Loucy (cell line): ENCODE data around the gene MOK.

Experiments
- H2AFZ ChIP-seq: fragments of 200-600 bp; sonication (generic); 2 replicates; pipeline ENCODE4 v1.6.0; 2016; ENCODE audit warnings: antibody characterized with exemption, mild to moderate bottlenecking, low read length, moderate library complexity
- H3F3A ChIP-seq: fragments of 200-600 bp; 2 replicates; pipeline ENCODE4 v1.6.0; 2016; ENCODE audit warnings: antibody characterized with exemption, low read depth, mild to moderate bottlenecking
- H3K27me3 ChIP-seq: fragments of 200-600 bp; sonication (generic); 2 replicates; pipeline ENCODE4 v1.6.1; 2014; ENCODE audit warnings: low read length, mild to moderate bottlenecking; ENCODE audit not compliant: insufficient read depth, poor library complexity, severe bottlenecking
- H3K36me3 ChIP-seq: fragments of 200-600 bp; sonication (generic); 2 replicates; pipeline ENCODE4 v1.6.1; 2016; ENCODE audit warnings: low read length; ENCODE audit not compliant: insufficient read depth
- H3K4me1 ChIP-seq: fragments of 200-600 bp; sonication (generic); 2 replicates; pipeline ENCODE4 v1.5.1; 2014; ENCODE audit warnings: low read length, mild to moderate bottlenecking; ENCODE audit not compliant: insufficient read depth, poor library complexity, severe bottlenecking
- H3K4me2 ChIP-seq: fragments of 200-600 bp; sonication (generic); 2 replicates; pipeline ENCODE4 v1.6.0; 2014; ENCODE audit warnings: antibody characterized with exemption, low read length, low read depth, mild to moderate bottlenecking; ENCODE audit not compliant: poor library complexity, severe bottlenecking
- H3K4me3 ChIP-seq: fragments of 200-600 bp; sonication (generic); 2 replicates; pipeline ENCODE4 v1.5.1; 2014; ENCODE audit warnings: low read length, mild to moderate bottlenecking, mixed read lengths; ENCODE audit not compliant: poor library complexity, severe bottlenecking
- H3K79me2 ChIP-seq: fragments of 200-600 bp; sonication (generic); 2 replicates; pipeline ENCODE4 v1.6.1; 2014; ENCODE audit warnings: low read length; ENCODE audit not compliant: insufficient read depth
- H3K9ac ChIP-seq: fragments of 200-600 bp; sonication (generic); 2 replicates; pipeline ENCODE4 v1.6.0; 2014; ENCODE audit warnings: mild to moderate bottlenecking, low read depth, low read length, moderate library complexity; ENCODE audit not compliant: poor library complexity, severe bottlenecking
- H3K9me2 ChIP-seq: fragments of 200-600 bp; sonication (generic); replicated peaks from 2 replicates; pipeline ENCODE4 v1.6.1; 2016; ENCODE audit warnings: low read depth, low read length, mixed read lengths
- H3K9me3 ChIP-seq: fragments of 200-600 bp; sonication (generic); 2 replicates; pipeline ENCODE4 v1.6.1; 2014; ENCODE audit warnings: mild to moderate bottlenecking, antibody characterized with exemption, low read length, low read depth; ENCODE audit not compliant: insufficient read depth
- H4K20me1 ChIP-seq: fragments of 200-600 bp; sonication (generic); 2 replicates; pipeline ENCODE4 v1.6.0; 2014; ENCODE audit warnings: antibody characterized with exemption, low read length, mild to moderate bottlenecking; ENCODE audit not compliant: insufficient read depth, poor library complexity, severe bottlenecking
- EZH2phosphoT487 ChIP-seq: fragments of 200-600 bp; IDR thresholded peaks from 2 replicates; pipeline ENCODE4 v1.6.1; 2018; ENCODE audit warnings: antibody characterized with exemption, mild to moderate bottlenecking, moderate library complexity, borderline replicate concordance
- TF ChIP-seq, protein P1 (sequence below): fragments of 200-600 bp; sonication (generic); conservative IDR thresholded peaks from 2 replicates; pipeline ENCODE4 v1.5.1; 2014; ENCODE audit warnings: mild to moderate bottlenecking, antibody characterized with exemption, low read length

The MOK gene

DNA sequence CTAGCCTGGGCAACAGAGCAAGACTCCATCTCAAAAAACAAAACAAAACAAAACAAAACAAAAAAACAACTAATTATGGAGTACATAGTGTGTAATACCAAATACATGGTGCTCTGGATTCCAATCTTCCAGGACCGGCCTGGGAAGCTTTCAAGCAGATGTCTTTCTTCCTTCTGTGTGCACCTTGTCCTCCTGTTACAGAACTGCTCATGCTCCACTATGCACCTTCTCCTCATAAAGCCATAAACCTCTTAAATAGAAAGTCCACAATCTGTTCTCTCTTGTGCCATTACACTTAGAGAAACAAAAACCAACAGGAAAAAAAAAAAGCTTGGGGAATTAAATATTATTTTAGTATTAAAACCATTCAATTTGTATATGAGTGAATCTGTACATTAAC is 12.5 kb downstream of the MOK start:
- no peaks in the 10 kb centered on the region for H3K4me1 ChIP-seq
- H2AFZ ChIP-seq = no peak overlapping the region
- H3F3A ChIP-seq = no peaks in the 10 kb centered on the region
- no peaks in the 10 kb centered on the region for H3K36me3 ChIP-seq
- H3K9ac ChIP-seq = no peak overlapping the region
- H3K4me3 ChIP-seq = no peak overlapping the region
- no peak for TF ChIP-seq EZH2phosphoT487
- TF ChIP-seq, protein P1, sequence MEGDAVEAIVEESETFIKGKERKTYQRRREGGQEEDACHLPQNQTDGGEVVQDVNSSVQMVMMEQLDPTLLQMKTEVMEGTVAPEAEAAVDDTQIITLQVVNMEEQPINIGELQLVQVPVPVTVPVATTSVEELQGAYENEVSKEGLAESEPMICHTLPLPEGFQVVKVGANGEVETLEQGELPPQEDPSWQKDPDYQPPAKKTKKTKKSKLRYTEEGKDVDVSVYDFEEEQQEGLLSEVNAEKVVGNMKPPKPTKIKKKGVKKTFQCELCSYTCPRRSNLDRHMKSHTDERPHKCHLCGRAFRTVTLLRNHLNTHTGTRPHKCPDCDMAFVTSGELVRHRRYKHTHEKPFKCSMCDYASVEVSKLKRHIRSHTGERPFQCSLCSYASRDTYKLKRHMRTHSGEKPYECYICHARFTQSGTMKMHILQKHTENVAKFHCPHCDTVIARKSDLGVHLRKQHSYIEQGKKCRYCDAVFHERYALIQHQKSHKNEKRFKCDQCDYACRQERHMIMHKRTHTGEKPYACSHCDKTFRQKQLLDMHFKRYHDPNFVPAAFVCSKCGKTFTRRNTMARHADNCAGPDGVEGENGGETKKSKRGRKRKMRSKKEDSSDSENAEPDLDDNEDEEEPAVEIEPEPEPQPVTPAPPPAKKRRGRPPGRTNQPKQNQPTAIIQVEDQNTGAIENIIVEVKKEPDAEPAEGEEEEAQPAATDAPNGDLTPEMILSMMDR = no peak
- H3K27me3 ChIP-seq = no peaks in the 10 kb centered on the region
- H3K79me2 ChIP-seq = no peaks in the 10 kb centered on the region
- no peaks in the 10 kb centered on the region for H3K9me3 ChIP-seq
- H3K9me2 ChIP-seq = no peaks in the 10 kb centered on the region
- no peaks in the 10 kb centered on the region for H4K20me1 ChIP-seq
- no peak overlapping the region for H3K4me2 ChIP-seq

DNA sequence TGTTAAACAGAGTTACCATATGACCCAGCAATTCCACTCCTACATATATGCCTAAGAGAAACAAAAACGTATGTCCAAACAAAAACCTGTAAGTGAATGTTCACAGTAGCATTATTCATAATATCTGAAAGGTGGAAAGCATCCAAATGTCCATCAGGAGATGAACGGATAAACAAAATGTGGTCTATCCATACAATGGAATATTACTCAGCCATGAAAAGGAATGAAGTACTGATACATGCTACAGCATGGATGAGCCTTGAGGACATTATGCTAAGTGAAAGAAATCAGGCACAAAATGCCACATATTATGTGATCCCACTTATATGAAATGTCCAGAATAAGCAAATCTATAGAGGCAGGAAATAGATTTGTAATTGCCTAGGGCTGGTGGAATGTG is 16.8 kb downstream of the MOK start:
- H3K9me3 ChIP-seq = no peaks in the 10 kb centered on the region
- H3K9me2 ChIP-seq = no peaks in the 10 kb centered on the region
- no peaks in the 10 kb centered on the region for H3K4me1 ChIP-seq
- no peak overlapping the region for H3K9ac ChIP-seq
- no peaks in the 10 kb centered on the region for H3K27me3 ChIP-seq
- no peaks in the 10 kb centered on the region for H3K36me3 ChIP-seq
- H2AFZ ChIP-seq = no peak overlapping the region
- TF ChIP-seq, protein P1 = no peak
- no peak for TF ChIP-seq EZH2phosphoT487
- no peaks in the 10 kb centered on the region for H3K79me2 ChIP-seq
- H3F3A ChIP-seq = no peaks in the 10 kb centered on the region
- H3K4me3 ChIP-seq = no peak overlapping the region
- no peak overlapping the region for H3K4me2 ChIP-seq
- H4K20me1 ChIP-seq = no peaks in the 10 kb centered on the region

DNA sequence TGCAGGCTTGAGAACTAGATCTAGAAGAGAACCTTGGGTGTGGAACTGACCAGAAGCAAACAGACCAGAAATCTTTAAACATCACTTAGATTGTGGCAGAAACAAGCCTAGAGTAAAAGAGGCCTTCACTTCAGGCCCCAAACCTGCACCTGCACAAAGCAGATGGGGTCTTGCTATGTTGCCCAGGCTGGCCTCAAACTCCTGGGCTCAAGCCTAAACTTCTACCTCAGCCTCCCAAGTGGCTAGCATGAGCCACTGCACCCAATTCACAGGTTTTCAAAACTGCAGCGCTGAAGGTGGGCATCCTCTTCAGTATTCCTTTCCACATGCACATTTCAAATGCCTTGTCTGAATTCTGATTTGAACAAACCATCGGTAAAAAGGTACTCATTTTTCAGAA is 19.9 kb downstream of the MOK start:
- Histone ChIP-seq H3K9me2 (no peaks in the 10 kb centered on the region), H4K20me1 (no peaks in the 10 kb centered on the region), H3K4me1 (no peaks in the 10 kb centered on the region), H3K36me3 (no peaks in the 10 kb centered on the region), H3K9ac (no peak overlapping the region), H3K9me3 (no peaks in the 10 kb centered on the region), H3F3A (no peaks in the 10 kb centered on the region), H3K4me2 (no peak overlapping the region), H2AFZ (no peak overlapping the region), H3K4me3 (no peak overlapping the region), H3K79me2 (no peaks in the 10 kb centered on the region), H3K27me3 (no peaks in the 10 kb centered on the region)
- no peak for TF ChIP-seq EZH2phosphoT487

DNA sequence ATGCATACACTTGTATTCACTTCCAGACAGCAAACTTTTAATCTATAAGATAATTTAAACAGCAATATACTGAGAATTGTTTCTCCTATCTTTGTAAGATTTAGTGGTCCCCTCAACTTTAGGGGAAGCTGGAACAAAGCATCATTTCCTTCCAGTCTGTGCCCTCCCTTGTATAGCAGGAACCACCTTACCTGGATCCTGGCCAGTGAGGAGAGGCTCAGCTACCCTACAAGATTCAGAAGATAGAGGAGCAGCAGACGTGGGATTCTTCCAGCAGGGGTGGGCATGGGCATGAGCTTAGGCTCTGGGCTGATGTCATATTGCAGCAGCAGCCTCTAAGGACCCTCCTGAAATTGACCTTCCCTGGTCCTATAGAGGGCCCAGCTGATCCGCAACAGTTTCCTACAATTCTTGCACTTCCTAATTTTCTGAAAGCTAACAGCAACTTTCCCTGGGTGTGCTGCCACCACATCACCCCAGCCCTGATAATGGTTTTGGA is 21.3 kb downstream of the MOK start:
- Histone ChIP-seq H4K20me1 (no peaks in the 10 kb centered on the region), H2AFZ (no peak overlapping the region), H3K9me2 (no peaks in the 10 kb centered on the region), H3K9ac (no peak overlapping the region), H3K4me1 (no peaks in the 10 kb centered on the region), H3K79me2 (no peaks in the 10 kb centered on the region), H3K36me3 (no peaks in the 10 kb centered on the region), H3K4me2 (no peak overlapping the region), H3K9me3 (no peaks in the 10 kb centered on the region), H3F3A (no peaks in the 10 kb centered on the region), H3K27me3 (no peaks in the 10 kb centered on the region), H3K4me3 (no peak overlapping the region)
- TF ChIP-seq, protein P1 = no peak
- TF ChIP-seq EZH2phosphoT487 = no peak
